Stimulated activated CD4-positive, alpha-beta T cell treated with anti-CD3 and anti-CD28 coated beads, Interleukin-4, amount 100 ng/mL, for 1 hour (primary cell): ENCODE data around the gene NUDT11.
A peak's percentile ranks its signal among the peaks of the same experiment; 100 is the strongest.
"Not testable (repeated sequence)": the region's sequence is repeated elsewhere in the genome, so short reads cannot be mapped to it uniquely, and the experiment has no call there.

ENCODE experiments used
- DNase-seq: peaks from one replicate; pipeline ENCODE4 v3.0.0-alpha.2; 2020

The NUDT11 gene

DNA sequence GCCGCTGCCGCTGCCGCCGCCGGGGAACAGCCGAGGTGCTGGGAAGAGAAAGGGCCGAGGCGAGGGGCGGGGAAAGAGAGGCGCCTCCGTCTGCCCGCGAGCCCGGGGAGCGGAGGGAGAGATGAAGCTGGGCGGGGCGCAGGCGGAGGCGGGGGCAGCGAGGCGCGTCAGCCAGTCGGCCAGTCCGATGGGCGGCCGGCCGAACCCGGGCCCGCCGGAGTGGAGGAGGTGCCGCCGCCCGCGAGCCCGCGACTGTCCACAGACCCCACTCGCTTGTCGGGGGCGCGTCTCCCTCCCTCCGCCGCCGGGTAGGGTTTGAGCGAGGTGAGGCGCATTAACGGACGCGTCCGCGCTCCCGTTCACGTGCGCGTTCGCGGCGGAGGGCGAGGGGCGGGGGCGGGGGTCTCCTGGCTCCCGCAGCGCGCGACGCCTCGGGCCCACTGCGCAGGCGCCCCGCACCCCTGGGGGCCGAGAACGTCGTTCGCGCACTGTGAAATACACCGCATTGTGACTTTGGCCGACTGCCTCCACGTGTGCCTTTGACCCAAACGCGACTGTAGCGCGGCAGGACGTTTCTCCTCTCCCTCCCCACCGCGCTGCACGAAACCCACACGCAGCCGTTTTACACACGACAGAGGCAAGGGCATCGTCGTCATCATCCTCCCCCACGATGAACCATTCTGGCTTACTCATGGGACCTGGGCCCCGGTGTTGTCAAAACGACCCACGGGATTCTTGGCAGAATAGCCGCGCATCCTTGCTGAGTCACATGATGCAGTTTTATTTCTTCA, at the start of gene NUDT11:
Gene NUDT11, minus strand, starts transcription at position 92 of the 791 bp plus-strand sequence. CDS start 148 bp downstream, outside the sequence.
- peak; percentile 54 for DNase-seq

DNA sequence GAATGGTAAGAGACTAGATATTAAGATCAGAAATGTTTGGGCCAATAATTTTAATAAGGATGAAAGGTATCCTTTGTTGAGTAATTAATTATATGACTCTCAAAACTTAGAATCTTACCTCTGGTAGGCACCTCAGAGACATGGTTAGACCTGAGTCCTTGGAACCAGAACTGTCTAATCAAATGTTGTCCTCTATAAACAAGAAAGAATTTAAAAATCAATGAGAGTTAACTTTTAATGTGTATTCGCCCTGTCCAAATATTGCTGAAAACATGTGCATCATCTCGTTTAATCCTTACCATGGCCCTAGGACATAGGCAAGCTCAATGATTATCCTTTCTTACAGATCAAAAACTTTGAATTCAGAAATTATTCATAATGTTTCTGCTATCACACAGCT, 24.0 kb upstream of the NUDT11 start:
- no peak for DNase-seq

DNA sequence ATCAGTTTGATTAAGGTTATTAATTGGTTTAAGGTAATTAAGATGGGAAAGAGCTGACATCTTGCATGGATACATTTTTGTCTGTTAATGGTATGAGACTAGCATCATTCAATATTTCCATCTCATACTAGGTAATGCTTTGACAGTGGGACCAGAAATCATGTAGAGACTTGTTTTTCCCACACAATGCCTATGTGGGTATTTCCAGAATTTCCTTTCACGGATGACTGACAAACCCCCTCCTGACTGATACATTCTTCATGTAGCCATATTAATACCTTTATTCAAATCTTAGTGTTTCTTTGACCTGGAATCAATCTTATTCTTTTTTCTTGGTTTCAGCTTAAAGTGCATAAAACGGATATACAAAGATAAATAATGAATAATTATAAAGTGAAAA, 22.7 kb upstream of the NUDT11 start:
- not testable (repeated sequence) for DNase-seq

DNA sequence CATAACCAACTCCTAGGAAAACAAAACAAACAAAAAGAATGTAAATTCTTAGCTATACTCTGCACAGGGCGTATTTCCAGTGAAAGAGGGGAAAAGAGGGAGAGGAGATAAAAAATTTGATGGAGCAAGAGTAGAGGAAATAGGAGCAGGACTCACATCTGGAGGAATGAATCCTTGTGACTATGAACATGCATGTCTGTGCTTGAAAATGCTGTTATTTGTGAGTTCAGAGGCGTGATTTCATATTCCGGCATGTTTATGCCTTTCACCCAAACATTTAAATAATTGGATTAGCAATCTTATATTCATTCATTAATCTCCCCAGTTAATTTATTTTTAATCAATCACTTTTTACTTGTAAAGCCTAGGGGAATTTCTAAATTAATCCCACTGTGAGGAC, 11.2 kb upstream of the NUDT11 start:
- DNase-seq, result no peak

DNA sequence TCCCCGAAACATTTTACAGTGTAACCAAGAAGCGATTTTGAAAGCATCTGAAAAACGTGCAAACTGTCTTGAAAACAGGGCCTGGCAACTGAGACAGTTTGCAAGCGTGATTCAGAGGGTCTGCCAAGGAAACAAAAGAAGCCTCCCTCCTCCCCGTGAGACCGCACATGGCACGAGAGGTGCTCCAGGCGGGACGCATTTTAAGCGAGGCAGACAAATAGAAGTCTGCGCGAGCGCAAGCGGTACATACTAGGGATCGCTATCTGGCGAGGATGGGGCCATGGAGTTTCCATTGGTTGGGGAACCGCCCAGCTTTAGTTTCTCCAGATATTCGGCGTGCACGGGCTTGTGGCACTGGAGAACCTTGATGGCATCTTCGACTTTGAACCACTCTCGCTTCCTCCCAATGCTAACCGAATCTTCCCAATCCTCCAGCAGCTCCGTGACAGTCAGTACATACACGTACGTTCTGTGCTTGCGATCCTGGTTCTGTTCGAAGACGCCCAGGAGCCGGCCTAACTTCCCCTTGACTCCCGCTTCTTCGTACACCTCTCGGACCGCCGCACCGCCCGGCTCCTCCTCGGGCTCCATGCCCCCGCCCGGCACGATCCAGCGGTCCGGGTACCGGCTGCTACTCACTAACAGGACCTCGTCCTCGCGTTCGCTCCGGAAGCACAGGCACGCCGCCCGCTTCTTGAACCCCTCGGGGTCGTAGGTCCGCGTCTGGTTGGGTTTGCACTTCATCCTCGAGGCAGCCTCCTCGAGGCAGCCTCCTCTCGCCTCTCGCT, 497 bp downstream of the NUDT11 start:
- DNase-seq, result peak; percentile 3

DNA sequence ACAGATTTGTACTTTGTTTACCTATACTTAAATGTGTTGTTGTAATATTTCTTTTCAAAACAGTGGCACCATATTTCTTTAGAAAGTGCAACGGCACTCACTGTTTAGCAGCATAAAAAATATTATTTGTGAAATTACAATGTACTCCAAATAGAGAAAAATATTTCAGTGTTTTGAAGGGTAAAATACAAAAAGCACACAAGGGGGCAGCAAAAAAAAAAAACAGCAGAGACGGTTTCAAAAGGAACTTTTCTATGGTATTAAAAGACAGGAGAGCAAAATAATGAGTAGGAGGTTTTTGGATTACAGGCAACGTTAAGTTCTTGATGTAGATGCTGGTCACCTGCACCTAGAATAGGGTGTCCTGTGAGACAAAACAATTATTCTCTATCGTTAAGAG, 2.0 kb downstream of the NUDT11 start:
- DNase-seq, result no peak

DNA sequence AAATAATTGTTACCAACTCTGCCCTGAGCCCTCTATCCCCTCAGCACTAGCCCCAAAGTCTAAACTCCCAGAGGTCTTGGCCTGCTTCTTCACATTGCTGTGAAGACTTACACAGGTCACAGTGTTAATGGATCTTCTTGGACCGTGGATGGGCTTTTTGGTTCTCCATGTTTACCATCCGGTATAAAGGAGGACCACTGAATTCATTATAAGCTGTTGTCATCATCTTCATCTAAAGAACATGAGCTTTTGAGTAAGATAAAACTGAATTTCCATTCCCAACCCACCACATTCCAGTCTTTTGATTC, 8.5 kb downstream of the NUDT11 start:
- DNase-seq, result no peak

DNA sequence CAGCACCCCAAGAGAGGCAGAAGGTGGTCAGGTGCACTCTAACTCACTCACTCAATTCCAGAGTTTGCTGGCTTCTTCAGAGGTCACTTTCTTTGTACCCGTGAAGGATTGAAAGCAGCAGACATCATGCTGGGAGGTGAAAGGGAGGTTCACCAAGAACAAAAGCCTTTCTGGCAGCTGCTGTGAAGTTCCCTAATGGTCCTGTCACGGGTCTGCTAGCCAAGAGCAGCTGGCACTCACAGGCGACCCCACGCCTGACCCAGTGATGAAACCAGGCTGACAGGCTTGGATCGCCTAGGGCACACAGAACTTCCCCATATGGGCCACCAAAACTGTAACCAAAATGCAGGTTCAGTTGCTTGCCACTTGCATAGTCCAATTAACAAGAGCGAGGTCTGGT, 11.8 kb downstream of the NUDT11 start:
- DNase-seq, result no peak

DNA sequence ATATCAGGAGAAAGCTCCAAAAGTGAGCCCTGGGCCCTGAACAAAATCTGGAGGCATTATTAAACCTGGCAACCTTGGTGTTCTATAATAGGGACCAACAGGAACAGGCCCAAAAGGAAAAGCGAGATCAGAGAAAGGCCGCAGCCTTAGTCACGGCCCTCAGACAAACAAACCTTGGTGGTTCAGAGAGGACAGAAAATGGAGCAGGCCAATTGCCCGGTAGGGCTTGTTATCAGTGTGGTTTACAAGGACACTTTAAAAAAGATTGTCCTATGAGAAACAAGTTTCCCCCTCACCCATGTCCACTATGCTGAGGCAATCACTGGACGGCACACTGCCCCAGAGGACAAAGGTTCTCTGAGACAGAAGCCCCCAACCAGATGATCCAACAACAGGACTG, 14.0 kb downstream of the NUDT11 start:
- DNase-seq, result not testable (repeated sequence)

DNA sequence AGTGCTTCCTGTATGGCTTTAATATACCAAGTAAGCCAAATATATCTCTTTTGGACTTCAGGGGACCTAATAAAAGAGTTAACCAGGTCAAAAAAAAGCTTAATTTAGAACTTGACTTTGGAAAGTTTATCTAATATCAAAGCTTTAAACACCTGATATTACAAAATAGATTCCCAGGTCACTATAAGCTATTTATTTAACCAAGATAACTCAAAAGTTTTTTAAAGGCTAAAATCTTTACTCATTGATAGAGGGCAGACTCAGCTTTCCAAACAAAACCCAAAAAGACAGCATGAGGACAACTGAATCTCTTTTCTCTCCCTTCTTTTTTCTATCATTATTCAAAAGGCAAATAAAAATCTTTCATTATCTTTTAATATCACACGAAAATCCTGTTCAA, 19.5 kb downstream of the NUDT11 start:
- no peak for DNase-seq

DNA sequence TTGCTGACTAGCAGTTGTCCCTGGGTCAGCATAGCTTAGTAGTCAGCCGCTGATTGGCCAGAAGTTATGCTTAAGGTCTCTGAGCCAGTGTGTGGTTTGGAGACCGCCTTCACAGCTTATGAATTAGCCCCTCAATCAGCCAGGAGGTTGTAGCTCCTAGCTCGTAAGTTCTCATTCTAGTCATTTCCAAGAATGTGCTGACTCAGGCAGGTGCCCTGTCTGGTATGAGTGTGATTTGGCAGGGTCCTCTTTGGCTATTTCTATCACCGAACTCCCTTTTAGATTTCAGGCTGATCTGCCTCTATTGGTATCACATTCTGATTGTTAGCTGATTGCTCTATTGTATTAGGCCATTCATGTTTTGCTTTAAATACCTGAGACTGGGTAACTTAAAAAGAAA, 33.1 kb downstream of the NUDT11 start:
- no peak for DNase-seq

DNA sequence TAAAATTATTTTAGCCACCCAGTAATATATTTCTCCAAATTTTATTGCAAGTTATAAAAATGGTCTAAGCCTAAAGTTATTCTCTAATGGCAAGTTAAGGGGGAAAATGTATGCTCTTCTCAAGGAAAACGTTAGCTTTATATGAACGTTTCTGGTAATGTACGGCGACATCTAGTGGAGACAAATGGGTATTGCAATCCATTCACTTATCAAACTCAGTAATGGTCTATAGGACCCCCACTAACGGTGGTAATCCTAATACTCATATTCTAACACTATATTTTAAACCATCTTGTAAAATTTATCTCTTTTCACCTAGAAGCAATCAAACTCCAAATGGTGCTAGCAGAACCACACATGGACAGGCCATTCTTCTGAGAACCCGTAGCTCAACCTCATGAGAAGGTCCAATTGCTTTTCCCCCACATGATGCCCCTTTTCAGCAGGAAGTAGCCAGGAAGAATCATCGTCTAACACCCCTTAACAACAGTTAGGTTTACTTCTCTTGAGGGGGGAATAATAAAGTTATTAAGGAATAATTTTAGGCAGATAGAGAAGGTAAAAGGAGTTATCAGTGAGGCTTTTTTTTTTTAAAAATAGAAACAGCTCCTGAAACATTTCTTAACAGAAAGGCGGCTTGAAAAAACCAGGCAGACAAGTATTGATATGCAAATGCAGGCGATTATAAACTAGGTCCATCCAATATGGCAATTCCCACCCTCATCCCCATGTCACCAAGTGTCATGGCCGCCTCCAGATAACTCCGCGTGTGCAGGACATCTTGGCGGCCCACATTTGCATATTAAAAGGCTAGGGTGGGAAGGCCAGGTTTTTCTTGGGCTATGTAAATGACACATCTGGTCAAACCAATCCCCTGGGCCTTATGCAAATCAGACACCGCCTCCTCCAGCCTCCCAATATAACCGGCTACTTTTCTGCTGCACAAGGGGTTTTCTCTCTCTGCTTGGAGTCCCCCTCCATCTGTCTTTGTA, 35.0 kb downstream of the NUDT11 start:
- no peak for DNase-seq

DNA sequence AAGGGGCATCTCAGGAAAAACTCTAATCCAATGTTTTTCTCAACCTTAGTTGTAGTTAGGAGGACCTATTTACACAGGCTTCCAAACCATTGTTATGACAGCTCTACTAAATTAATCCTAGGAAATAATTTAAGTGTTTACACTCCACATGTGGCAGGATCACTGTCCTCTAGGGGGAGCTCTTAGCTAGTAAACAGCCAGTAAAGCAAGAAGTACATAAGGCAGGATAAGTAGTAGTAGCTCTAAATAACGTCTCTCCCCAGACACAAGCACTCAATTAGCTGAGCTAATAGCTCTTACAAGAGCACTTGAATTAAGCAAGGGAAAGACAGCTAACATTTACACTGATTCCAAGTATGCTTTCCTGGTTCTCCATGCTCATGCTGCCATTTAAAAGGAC, 37.3 kb downstream of the NUDT11 start:
- no peak for DNase-seq

DNA sequence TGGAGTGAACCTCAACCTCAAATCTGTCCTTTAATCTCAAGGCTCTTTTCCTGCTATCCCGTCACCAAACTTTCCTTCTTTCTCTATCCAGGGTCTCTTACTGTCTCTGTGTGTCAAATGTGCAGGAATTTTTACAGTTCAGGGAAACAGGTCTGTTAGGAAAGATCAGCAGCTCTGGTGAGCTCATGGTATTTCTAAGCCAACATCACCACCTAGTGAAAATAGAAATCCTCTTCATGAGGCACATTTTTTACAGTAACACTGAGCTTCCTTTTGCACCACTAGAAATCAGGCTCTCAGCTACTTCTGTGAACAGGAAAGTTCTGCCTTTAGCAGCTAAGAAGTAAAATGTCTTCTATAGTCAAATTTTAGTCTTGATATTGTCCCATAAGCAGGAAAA, 39.6 kb downstream of the NUDT11 start:
- DNase-seq, result no peak

DNA sequence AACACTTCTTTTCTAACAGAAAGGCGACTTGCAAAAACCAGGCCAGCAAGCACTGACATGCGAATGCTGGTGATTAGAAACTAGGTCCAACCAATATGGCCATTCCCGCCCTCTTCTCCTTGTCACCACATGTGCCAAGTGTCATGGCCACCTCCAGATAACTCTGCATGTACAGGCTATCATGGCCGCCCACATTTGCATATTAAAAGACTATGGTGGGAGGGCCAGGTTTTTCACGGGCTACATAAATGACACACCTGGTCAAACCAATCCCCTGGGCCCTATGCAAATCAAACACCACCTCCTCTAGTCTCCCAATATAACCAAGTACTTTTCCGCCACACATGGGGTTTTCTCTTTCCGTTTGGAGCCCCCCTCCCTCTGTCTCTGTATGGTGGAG, 40.1 kb downstream of the NUDT11 start:
- DNase-seq, result no peak

DNA sequence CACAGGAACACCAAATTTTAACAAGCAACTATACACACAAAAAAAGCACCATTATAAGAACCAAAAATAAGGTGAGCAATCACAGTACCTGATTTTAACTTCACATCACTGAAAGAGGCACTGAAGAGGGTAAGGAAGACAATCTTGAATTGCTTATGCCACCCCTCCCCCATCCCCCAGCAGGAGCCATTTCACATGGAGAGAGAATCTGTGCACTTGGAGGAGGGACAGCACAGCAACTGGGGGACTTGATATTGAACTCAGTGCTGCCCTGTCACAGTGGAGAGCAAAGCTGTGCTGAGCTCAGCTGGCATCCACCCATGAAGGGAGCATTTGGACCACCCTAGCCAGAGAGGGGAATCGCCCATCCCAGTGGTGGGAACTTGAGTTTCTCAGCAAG, 56.0 kb downstream of the NUDT11 start:
- no peak for DNase-seq
